Measurements from ENCODE around the gene CCDC87.
"Not testable (repeated sequence)": the region's sequence is repeated elsewhere in the genome, so short reads cannot be mapped to it uniquely, and the experiment has no call there.

Gene CCDC87

GRCh38 chr11:66543263-66544107 lies 49.4 kb downstream of the CCDC87 start:
- Mint-ChIP-seq H3K4me3 (peak overlapping the region; percentile 68), H3K4me1 (ENCODE audit: low read depth) (peaks cover 29% of the 10 kb centered on the region), H3K9me3 (no peaks in the 10 kb centered on the region), H3K27me3 (peaks cover 2% of the 10 kb centered on the region), H3K36me3 (ENCODE audit: low read depth) (peaks cover 12% of the 10 kb centered on the region), H3K27ac (peak overlapping the region; percentile 65)

DNA sequence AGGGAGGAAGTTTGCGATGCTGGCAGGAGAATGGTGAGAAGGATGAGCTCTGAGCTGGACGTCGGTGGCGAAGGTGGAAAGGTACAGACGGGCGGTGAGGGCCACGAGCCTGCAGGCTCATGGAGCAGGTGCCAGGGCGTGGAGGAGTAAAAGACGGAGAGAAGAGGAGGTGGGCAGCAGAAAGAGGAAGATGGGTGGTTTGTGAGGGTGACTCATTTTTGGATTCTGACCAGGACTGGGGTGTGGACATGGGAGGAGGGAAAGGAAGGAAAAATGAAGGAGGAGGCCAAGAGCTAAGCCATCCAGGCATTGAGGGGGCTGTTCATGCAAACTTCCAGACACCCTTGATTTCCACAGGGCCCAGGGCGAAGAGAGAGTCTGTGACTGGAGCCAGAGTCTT lies 50.5 kb downstream of the CCDC87 start:
- Mint-ChIP-seq H3K9me3 (no peaks in the 10 kb centered on the region), H3K4me1 (ENCODE audit: low read depth) (peaks cover 29% of the 10 kb centered on the region), H3K4me3 (no peak overlapping the region), H3K27me3 (no peaks in the 10 kb centered on the region), H3K36me3 (ENCODE audit: low read depth) (peaks cover 12% of the 10 kb centered on the region), H3K27ac (peak overlapping the region; percentile 17)

GRCh38 chr11:66541892-66542291 lies 51.0 kb downstream of the CCDC87 start:
- Mint-ChIP-seq H3K4me1 (ENCODE audit: low read depth) (peaks cover 29% of the 10 kb centered on the region), H3K9me3 (no peaks in the 10 kb centered on the region), H3K4me3 (no peak overlapping the region), H3K27ac (peak overlapping the region; percentile 17), H3K27me3 (no peaks in the 10 kb centered on the region), H3K36me3 (ENCODE audit: low read depth) (peaks cover 12% of the 10 kb centered on the region)

GRCh38 chr11:66540598-66540997 lies 52.3 kb downstream of the CCDC87 start:
- H3K9me3 Mint-ChIP-seq, H3K4me3 Mint-ChIP-seq, H3K27me3 Mint-ChIP-seq, H3K27ac Mint-ChIP-seq: not testable (repeated sequence)
- Mint-ChIP-seq H3K36me3 (ENCODE audit: low read depth) (peaks cover 19% of the 10 kb centered on the region), H3K4me1 (ENCODE audit: low read depth) (peaks cover 25% of the 10 kb centered on the region)
